Measurements from ENCODE around the gene SEC24A.
"Not testable (repeated sequence)": the region's sequence is repeated elsewhere in the genome, so short reads cannot be mapped to it uniquely, and the experiment has no call there.

The SEC24A gene

GRCh38 chr5:134692722-134693121, 44.1 kb downstream of the SEC24A start:
- TF ChIP-seq PAX5 (IDR thresholded peaks at IDR 0.05; ENCODE audit: insufficient read depth, low read length, severe bottlenecking) (no peak), TAF1 (IDR thresholded peaks at IDR 0.05; ENCODE audit: low read depth, low read length) (no peak), POLR2AphosphoS5 (IDR thresholded peaks at IDR 0.05; ENCODE audit: low read depth, low read length) (no peak), SPI1 (IDR thresholded peaks at IDR 0.05; ENCODE audit: low read depth, low read length) (no peak), POLR2A (IDR thresholded peaks at IDR 0.05; ENCODE audit: low read depth, low read length) (no peak), POU2F2 (IDR thresholded peaks at IDR 0.05; ENCODE audit: low read depth, low read length) (no peak)
- DNase-seq (ENCODE audit: insufficient read length, low spot score) (no peak), FAIRE-seq (no peak)

- DNase-seq (ENCODE audit: insufficient read length, low spot score) = no peak
- TF ChIP-seq POLR2AphosphoS5 (IDR thresholded peaks at IDR 0.05; ENCODE audit: low read depth, low read length) (no peak), TAF1 (IDR thresholded peaks at IDR 0.05; ENCODE audit: low read depth, low read length) (no peak), SPI1 (IDR thresholded peaks at IDR 0.05; ENCODE audit: low read depth, low read length) (no peak), POU2F2 (IDR thresholded peaks at IDR 0.05; ENCODE audit: low read depth, low read length) (no peak), POLR2A (IDR thresholded peaks at IDR 0.05; ENCODE audit: low read depth, low read length) (no peak), PAX5 (IDR thresholded peaks at IDR 0.05; ENCODE audit: insufficient read depth, low read length, severe bottlenecking) (no peak)
- FAIRE-seq = no peak
These were observed 59.7 kb downstream of the SEC24A start for GRCh38 chr5:134708301-134708700.

GRCh38 chr5:134714120-134714519, 65.5 kb downstream of the SEC24A start:
- FAIRE-seq (peak; percentile 5), DNase-seq (ENCODE audit: insufficient read length, low spot score) (no peak)
- TF ChIP-seq POLR2AphosphoS5 (IDR thresholded peaks at IDR 0.05; ENCODE audit: low read depth, low read length) (no peak), PAX5 (IDR thresholded peaks at IDR 0.05; ENCODE audit: insufficient read depth, low read length, severe bottlenecking) (no peak), POLR2A (IDR thresholded peaks at IDR 0.05; ENCODE audit: low read depth, low read length) (no peak), POU2F2 (IDR thresholded peaks at IDR 0.05; ENCODE audit: low read depth, low read length) (no peak), SPI1 (IDR thresholded peaks at IDR 0.05; ENCODE audit: low read depth, low read length) (no peak), TAF1 (IDR thresholded peaks at IDR 0.05; ENCODE audit: low read depth, low read length) (no peak)

GRCh38 chr5:134714541-134714940, 66.0 kb downstream of the SEC24A start:
- TF ChIP-seq SPI1 (IDR thresholded peaks at IDR 0.05; ENCODE audit: low read depth, low read length) (no peak), PAX5 (IDR thresholded peaks at IDR 0.05; ENCODE audit: insufficient read depth, low read length, severe bottlenecking) (no peak), POLR2A (IDR thresholded peaks at IDR 0.05; ENCODE audit: low read depth, low read length) (no peak), POU2F2 (IDR thresholded peaks at IDR 0.05; ENCODE audit: low read depth, low read length) (no peak), TAF1 (IDR thresholded peaks at IDR 0.05; ENCODE audit: low read depth, low read length) (no peak), POLR2AphosphoS5 (IDR thresholded peaks at IDR 0.05; ENCODE audit: low read depth, low read length) (no peak)
- DNase-seq (ENCODE audit: insufficient read length, low spot score) (no peak), FAIRE-seq (peak; percentile 75)

- not testable (repeated sequence) for DNase-seq (ENCODE audit: insufficient read length, low spot score)
These were observed 66.9 kb downstream of the SEC24A start for GRCh38 chr5:134715466-134715865.

GRCh38 chr5:134724872-134725271, 76.3 kb downstream of the SEC24A start:
- TF ChIP-seq POU2F2 (IDR thresholded peaks at IDR 0.05; ENCODE audit: low read depth, low read length) = no peak
- no peak for TF ChIP-seq POLR2A (IDR thresholded peaks at IDR 0.05; ENCODE audit: low read depth, low read length)
- TF ChIP-seq SPI1 (IDR thresholded peaks at IDR 0.05; ENCODE audit: low read depth, low read length) = no peak
- TF ChIP-seq PAX5 (IDR thresholded peaks at IDR 0.05; ENCODE audit: insufficient read depth, low read length, severe bottlenecking) = no peak
- TF ChIP-seq POLR2AphosphoS5 (IDR thresholded peaks at IDR 0.05; ENCODE audit: low read depth, low read length) = no peak
- no peak for TF ChIP-seq TAF1 (IDR thresholded peaks at IDR 0.05; ENCODE audit: low read depth, low read length)
- no peak for FAIRE-seq
- no peak for DNase-seq (ENCODE audit: insufficient read length, low spot score)

More at GRCh38 chr5:134715466-134715865, 66.9 kb downstream of the SEC24A start:
- not testable (repeated sequence) for FAIRE-seq

GRCh38 chr5:134732819-134733218, 84.2 kb downstream of the SEC24A start:
- no peak for TF ChIP-seq POLR2A (IDR thresholded peaks at IDR 0.05; ENCODE audit: low read depth, low read length)
- no peak for TF ChIP-seq PAX5 (IDR thresholded peaks at IDR 0.05; ENCODE audit: insufficient read depth, low read length, severe bottlenecking)
- TF ChIP-seq SPI1 (IDR thresholded peaks at IDR 0.05; ENCODE audit: low read depth, low read length) = peak; percentile 41; the same call in 1 of the 2 replicates
- no peak for DNase-seq (ENCODE audit: insufficient read length, low spot score)
- no peak for FAIRE-seq

- DNase-seq (ENCODE audit: insufficient read length, low spot score) (no peak), FAIRE-seq (no peak)
- no peak for TF ChIP-seq TAF1 (IDR thresholded peaks at IDR 0.05; ENCODE audit: low read depth, low read length)
- no peak for TF ChIP-seq POLR2AphosphoS5 (IDR thresholded peaks at IDR 0.05; ENCODE audit: low read depth, low read length)
- TF ChIP-seq PAX5 (IDR thresholded peaks at IDR 0.05; ENCODE audit: insufficient read depth, low read length, severe bottlenecking) = no peak
- TF ChIP-seq POU2F2 (IDR thresholded peaks at IDR 0.05; ENCODE audit: low read depth, low read length) = no peak
- no peak for TF ChIP-seq POLR2A (IDR thresholded peaks at IDR 0.05; ENCODE audit: low read depth, low read length)
- no peak for TF ChIP-seq SPI1 (IDR thresholded peaks at IDR 0.05; ENCODE audit: low read depth, low read length)
These were observed 86.7 kb downstream of the SEC24A start for GRCh38 chr5:134735243-134735642.

- DNase-seq (ENCODE audit: insufficient read length, low spot score) (no peak), FAIRE-seq (no peak)
- TF ChIP-seq POLR2AphosphoS5 (IDR thresholded peaks at IDR 0.05; ENCODE audit: low read depth, low read length) (no peak), POLR2A (IDR thresholded peaks at IDR 0.05; ENCODE audit: low read depth, low read length) (no peak), PAX5 (IDR thresholded peaks at IDR 0.05; ENCODE audit: insufficient read depth, low read length, severe bottlenecking) (no peak), POU2F2 (IDR thresholded peaks at IDR 0.05; ENCODE audit: low read depth, low read length) (no peak), SPI1 (IDR thresholded peaks at IDR 0.05; ENCODE audit: low read depth, low read length) (peak; percentile 64), TAF1 (IDR thresholded peaks at IDR 0.05; ENCODE audit: low read depth, low read length) (no peak)
These were observed 87.7 kb downstream of the SEC24A start for GRCh38 chr5:134736173-134736812.

All from GM12891 (cell line).